ENCODE results near the gene SULF2. TPM values are rescaled to one million over a fixed set of nuclear protein-coding genes. Genes with fewer than 3 reads are reported as not detected.

SULF2 gene
- total and polyA plus RNA-seq, 2 donors (not counting 1 experiment from before 2014, with no cell fraction given): 1.2 to 1.7 TPM

GRCh38 chr20:47622118-47622665 lies 163.1 kb downstream of the SULF2 start:
- H4K20me1 ChIP-seq (ENCODE audit: control insufficient read depth, insufficient read depth, low read length, poor library complexity, severe bottlenecking): peaks cover 46% of the 10 kb centered on the region
- ChIA-PET CTCF (interaction anchor here (0.7 to 6.1 kb wide), 18 partner anchors 10 to 349 kb away, joined by 3 to 104 read pairs (median 6); partner anchors contain the start of gene NCOA3), POLR2A (interaction anchor here (0.6 kb wide), 1 partner anchor 294 kb away, joined by 4 read pairs; no protein-coding TSS in a partner anchor)
- TF ChIP-seq EZH2 (IDR thresholded peaks at IDR 0.05; ENCODE audit: borderline replicate concordance, insufficient read depth, low read depth, low read length, poor library complexity, severe bottlenecking) (no peak), CTCF (IDR thresholded peaks at IDR 0.05) (no peak)
- H3K4me3 Mint-ChIP-seq: no peak overlapping the region
- H3K36me3 ChIP-seq (replicated peaks in 1 of 2; ENCODE audit: control extremely low read depth in 1 of 2, control insufficient read depth in 1 of 2, extremely low read depth in 1 of 2, insufficient read depth in 2 of 2, low read length in 1 of 2): peaks cover 19 to 58% of the 10 kb centered on the region in 2 experiments
- H3K9me3 ChIP-seq (ENCODE audit: control extremely low read depth in 1 of 3, control insufficient read depth in 2 of 3, insufficient read depth in 1 of 3, low read length in 2 of 3): peaks cover 0 to 1% (median 0%) of the 10 kb centered on the region in 3 donors
- no peak overlapping the region for H3K4me3 ChIP-seq (ENCODE audit: control extremely low read depth in 1 of 5, extremely low read depth in 1 of 5, insufficient read depth in 1 of 5, low read depth in 2 of 5, low read length in 4 of 5)
- DNase-seq: no peak
- no peak for ATAC-seq (ENCODE audit: low read depth)
- H3K79me2 ChIP-seq (ENCODE audit: control insufficient read depth, insufficient read depth, low read length): peaks cover 87% of the 10 kb centered on the region
- WGBS (ENCODE audit: insufficient coverage): 98% methylated on average over 6 of the region's 9 CpGs
- no peak overlapping the region for H3K27ac ChIP-seq (ENCODE audit: low read length in 2 of 2)
- peaks cover 6 to 8% of the 10 kb centered on the region in 2 donors for H3K4me1 ChIP-seq (ENCODE audit: control insufficient read depth in 2 of 2, insufficient read depth in 2 of 2, low read length in 2 of 2)
- peaks cover 23% of the 10 kb centered on the region for H3K4me1 Mint-ChIP-seq
- no peaks in the 10 kb centered on the region for H3K27me3 ChIP-seq (replicated peaks in 1 of 4; ENCODE audit: control extremely low read depth in 1 of 4, control insufficient read depth in 3 of 4, insufficient read depth in 4 of 4, low read length in 3 of 4)
- peak overlapping the region; percentile 53 for H3K27ac Mint-ChIP-seq
- no peak overlapping the region for H3K4me2 ChIP-seq (replicated peaks; ENCODE audit: low read depth, low read length, poor library complexity, severe bottlenecking)
- no peak overlapping the region for H2AFZ ChIP-seq (ENCODE audit: insufficient read depth, low read depth, low read length, poor library complexity, severe bottlenecking)
- H3K27me3 Mint-ChIP-seq: no peaks in the 10 kb centered on the region
- intact Hi-C loops (cut with micrococcal nuclease): no loop called here
- no peaks in the 10 kb centered on the region for H3K9me3 Mint-ChIP-seq (ENCODE audit: insufficient read depth)
- H3K9ac ChIP-seq (ENCODE audit: low read length): no peak overlapping the region
